Activated naive CD4-positive, alpha-beta T cell (primary cell): ENCODE results near the gene CLHC1.
"Not testable (repeated sequence)": the region's sequence is repeated elsewhere in the genome, so short reads cannot be mapped to it uniquely, and the experiment has no call there.

Source experiments
- DNase-seq, 4 experiments: peaks; one replicate each; lab custom pipeline; 2025; lab: John Stamatoyannopoulos, UW

The CLHC1 gene

DNA sequence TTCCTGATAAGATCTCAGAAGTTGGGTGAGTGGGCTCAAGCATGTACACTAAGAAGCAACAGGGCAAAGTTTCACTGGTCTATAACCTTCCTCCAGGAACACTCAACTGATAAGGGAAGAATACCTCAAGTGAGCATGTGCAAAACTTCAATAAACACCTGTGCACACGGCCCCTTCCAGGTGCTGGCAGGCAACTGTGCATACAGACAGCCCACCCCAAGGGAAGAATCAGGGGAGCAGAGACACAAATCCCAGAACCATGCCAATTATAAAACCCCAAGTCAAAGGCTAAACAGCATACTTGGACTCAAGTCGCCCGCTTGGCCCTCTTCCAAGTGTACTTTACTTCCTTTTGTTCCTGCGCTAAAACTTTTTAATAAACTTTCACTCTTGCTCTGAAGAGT, 96.0 kb downstream of the CLHC1 start:
- no peak for DNase-seq

DNA sequence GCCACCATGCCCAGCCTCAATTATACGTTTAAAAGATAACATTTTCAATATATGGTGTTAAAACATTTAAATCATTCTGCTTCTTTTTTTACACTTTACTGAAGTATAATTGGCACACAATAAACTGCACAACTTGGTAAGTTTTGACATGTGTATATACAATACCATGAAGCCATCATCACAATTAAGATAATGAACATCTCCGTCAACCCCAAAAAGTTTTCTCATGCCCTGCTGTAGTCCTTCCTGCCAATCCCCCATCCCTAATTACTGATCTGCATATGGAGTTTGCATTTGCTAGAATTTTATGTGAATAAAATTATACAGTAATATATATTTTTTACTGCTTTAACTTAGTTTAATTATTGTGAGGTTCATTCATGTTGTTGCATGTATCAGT, 96.6 kb downstream of the CLHC1 start:
- no peak for DNase-seq

DNA sequence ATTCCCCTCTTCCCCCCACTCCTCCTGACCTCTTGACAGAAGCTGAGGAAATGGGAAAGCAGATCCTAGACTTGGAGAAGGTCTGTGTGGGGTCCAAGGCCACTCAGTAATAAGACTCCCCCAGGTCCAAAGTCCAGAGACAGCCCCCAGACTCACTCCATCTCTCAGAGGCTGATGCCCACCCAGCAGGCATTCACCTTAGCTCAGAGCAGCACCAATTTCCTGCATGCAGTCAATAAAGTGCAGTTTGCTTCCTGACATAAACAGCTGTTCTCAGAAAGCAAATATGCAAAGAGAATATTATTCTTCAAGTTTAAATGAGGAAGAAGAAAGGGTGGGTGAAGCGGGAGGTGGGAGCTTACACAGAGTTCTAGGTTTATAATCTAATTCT, 97.8 kb downstream of the CLHC1 start:
- no peak for DNase-seq

DNA sequence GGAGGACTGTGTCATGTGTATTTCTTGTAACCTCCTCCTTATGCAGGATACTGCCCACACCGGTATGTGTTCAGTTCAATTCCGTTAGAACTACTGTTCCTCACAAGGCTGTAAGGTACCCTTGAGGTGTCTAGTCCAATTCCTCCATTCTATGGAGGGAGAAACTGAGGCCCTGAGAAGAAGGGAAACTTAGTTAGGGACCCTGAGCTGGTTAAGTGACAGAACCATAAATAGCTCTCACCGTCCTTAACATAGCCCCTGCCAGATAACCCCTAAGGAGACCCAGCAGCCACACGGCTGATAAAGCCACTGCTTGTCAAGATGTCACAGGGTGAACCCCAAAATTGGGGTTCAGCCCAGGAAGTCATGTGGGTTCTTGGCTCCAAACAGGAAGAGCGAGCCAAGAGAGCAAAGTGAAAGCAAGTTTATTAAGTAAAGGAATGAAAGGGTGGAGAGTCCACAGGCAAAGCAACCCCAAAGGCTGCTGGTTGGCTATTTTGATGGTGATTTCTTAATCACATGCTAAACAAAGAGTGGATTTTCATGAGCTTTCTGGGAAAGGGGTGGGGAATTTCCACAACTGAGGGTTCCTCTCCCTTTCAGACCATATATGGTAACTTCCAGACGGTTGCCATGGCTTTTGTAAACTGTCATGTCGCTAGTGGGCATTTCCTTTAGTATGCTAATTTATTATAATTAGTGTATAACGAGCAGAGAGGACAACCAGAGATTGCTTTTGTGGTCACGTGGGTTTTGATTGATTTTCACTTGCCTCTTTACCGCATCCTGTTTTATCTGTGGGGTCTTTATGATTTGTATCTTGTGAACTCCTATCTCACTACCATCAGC, 98.4 kb downstream of the CLHC1 start:
- peak in 1 of 4 experiments; percentile 5 for DNase-seq

DNA sequence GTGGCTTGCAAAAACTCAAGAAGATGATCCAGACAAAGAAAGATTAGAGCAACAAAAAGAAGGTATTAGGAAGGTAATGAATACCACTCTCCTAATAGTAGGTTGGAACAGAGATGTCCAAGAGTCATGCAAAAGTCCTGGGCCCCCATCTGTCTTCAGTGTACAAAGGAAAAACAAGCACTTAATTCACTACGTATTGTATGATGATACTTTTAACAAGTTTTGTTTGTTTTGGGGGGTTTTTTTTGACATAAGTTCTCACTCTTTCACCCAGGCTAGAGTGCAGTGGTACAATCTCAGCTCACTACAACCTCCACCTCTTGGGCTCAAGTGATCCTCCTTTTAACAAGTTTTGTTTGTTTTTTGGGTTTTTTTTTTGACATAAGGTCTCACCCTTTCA, 101.2 kb downstream of the CLHC1 start:
- no peak for DNase-seq

DNA sequence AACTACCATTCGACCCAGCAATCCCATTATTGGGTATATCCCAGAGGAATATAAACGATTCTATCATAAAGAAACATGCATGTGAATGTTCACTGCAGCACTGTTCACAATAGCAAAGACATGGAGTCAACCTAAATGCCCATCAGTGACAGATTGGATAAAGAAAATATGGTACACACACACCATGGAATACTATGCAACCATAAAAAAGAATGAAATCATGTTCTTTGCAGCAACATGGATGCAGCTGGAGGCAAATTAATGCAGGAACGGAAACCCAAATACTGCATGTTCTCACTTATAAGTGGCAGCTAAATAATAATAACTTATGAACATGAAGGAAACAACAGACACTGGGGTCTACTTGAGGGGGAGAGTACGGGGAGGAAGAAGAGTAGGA, 105.5 kb downstream of the CLHC1 start:
- not testable (repeated sequence) for DNase-seq
